ENCODE data around the gene GPR139.

Gene GPR139

DNA sequence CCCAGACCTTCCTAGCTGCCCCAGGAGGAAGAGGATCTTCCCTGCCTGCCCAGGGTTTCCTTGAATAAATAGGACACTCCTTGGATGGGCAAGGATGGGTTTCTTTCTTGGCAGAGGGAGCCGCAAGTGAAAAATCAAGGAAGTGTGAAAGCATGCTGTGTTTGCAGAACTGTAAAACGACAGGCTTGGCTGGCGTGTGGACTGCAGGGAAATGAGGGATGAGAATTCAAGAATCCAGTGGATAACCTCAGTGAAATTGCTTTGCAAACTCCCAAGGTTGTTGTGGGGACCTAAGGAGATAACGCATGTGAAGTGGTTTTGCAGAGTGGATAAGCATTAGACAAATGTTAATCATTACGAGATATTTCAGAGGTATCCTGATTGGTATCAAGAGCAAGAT, 20.4 kb downstream of the GPR139 start:
- DNase-seq (ENCODE audit: low spot score): no peak

DNA sequence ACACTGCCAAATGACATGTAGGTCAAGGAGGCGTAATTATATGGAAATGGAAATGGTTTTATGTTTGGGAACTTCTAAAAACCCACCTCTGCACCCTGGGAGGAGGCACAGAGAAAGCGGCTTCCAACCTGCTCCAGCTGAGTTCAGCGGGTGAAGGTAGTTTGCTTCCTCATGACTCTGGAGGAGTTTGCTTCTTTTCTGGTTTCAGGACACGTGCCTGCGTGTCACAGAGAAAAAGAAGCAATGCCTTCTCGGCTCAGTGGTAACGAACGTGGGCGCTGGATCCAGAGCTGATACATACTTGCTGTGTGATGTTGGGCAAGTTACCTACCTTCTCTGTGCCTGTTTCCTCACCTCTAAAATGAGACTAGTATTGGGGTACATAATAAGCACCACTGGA, 22.1 kb downstream of the GPR139 start:
- DNase-seq (ENCODE audit: low spot score): no peak

GRCh38 chr16:20051147-20051546, 22.5 kb downstream of the GPR139 start:
- no peak for DNase-seq (ENCODE audit: low spot score)

GRCh38 chr16:20049831-20050230, 23.9 kb downstream of the GPR139 start:
- DNase-seq (ENCODE audit: low spot score): no peak

- DNase-seq (ENCODE audit: low spot score): no peak
These were observed 27.8 kb downstream of the GPR139 start for GRCh38 chr16:20045886-20046285.

GRCh38 chr16:20042848-20043247, 30.8 kb downstream of the GPR139 start:
- no peak for DNase-seq (ENCODE audit: low spot score)

DNA sequence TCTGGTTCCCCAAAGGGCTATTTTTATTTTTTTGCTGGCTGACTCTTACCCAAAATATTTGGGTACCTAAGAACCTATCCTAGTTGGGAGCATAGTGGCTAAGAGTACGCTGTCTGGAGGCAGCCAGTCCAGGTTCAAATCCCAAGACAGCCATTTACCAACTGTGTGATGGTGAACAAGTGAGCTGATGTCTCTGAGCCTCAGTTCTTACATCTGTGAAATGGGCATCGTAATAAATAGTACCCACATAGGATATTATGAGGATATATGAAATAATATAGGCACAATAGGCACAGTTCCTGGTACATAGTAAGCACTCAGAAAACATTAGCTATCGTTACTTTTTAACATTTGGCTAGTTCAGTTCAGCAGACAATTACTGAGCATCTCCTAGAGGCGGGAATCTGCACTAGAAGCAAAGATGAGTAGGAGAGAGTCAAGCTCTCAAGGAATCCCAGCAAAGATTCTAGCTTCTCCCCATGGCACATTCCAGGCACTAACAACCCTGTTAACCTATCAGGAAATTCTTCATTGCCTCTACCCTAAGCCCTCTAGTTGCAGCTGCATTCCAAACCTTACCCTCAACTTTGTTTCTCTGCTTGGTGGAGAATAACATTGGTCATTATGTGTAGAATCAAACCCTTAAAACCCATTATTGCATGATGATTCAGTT, 31.6 kb downstream of the GPR139 start:
- no peak for DNase-seq (ENCODE audit: low spot score)

DNA sequence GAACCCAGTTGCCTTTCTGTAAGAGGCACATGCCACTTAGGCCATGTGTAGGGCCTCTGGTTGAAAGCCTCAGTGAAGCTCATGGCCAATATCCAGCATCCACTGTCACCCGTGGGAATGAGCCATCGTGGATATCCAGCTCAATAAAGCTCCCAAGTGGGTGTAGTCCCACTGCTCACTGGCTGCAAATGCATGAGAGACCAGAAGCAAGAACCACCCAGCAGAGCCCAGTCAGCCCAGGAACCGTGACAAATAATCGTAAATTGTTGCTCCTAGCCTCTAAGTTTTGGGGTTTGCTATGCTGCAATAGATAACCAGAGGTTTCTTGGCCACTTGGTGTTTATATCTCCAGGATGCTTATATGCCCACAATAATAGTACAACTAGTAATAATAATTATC, 33.7 kb downstream of the GPR139 start:
- no peak for DNase-seq (ENCODE audit: low spot score)

GRCh38 chr16:20029611-20030010, 44.1 kb downstream of the GPR139 start:
- no peak for DNase-seq (ENCODE audit: low spot score)

DNA sequence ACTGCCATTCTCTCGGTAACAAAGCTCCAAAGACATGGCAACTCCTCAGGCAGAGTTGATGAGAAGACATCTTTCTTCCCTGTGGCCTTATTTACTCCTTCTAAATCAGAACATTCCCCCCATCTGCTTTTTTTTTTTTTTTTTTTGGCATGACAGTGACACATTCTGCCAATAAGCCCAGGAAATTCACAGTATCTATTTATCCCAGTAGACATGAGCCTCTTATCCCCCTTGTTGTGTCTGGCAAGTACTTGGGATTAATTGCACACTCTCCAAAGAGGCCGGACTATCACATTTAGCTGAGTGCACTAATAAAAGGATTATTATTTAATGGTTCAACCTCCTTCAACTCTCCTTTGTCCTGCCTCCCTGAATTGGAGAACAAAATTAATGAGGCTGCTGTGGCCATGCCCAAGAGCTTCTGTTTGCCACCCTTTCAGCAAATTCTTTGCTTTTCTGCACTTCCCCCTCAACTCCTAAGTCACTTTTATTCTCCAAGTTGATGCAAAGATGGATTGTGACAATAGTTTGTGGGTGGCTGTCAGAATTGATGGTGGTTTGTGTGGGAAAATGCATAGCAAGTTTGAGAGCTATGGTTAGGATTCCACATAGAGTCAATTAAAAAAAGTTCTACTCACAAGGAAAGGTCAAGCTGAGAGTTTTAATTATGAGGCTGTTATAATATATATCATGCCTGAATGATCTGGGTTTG, 47.2 kb downstream of the GPR139 start:
- no peak for DNase-seq (ENCODE audit: low spot score)

DNA sequence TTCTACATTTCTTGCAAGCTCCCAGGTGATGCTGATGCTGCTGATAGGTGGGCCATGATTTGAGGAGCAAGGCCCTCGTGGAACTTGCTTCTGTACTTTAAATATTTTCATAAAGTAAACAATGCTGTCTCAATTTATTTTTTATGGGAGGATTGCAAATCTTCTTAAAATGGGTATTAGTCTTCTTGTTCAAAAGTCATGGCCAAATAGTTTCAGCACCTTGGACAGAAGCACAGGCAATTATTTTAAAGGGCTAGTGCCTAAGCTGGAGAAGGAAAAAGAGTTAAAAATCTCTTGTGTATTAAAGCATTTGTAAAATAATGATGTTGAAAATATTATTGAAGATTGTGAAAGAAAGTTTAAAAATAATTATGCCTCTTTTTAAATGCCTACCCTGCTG, 50.5 kb downstream of the GPR139 start:
- no peak for DNase-seq (ENCODE audit: low spot score)

GRCh38 chr16:20020976-20021375, 52.7 kb downstream of the GPR139 start:
- no peak for DNase-seq (ENCODE audit: low spot score)

GRCh38 chr16:20020083-20020482, 53.6 kb downstream of the GPR139 start:
- DNase-seq (ENCODE audit: low spot score): no peak

DNA sequence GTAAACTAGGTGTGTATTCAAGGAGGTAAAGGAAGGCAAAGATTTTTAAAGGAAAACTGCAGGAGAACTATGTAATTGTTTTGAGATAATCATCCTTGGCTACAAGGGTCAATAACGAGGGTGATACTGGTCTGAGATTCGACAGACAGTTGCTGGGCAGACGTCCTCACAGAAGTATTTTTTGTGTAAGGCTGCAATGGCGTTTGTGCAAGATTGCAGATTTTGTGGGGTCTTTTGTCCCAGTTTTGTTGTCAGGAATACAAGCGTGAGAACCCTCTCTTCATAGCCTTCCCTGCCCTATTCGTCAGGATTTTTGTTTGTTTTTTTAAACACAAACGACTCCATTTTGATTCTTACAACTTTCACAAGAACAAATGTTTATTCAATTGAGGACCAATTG, 57.5 kb downstream of the GPR139 start:
- no peak for DNase-seq (ENCODE audit: low spot score)

- peak; percentile 36 for DNase-seq (ENCODE audit: low spot score)
These were observed 68.8 kb downstream of the GPR139 start for GRCh38 chr16:20004931-20005330.

DNA sequence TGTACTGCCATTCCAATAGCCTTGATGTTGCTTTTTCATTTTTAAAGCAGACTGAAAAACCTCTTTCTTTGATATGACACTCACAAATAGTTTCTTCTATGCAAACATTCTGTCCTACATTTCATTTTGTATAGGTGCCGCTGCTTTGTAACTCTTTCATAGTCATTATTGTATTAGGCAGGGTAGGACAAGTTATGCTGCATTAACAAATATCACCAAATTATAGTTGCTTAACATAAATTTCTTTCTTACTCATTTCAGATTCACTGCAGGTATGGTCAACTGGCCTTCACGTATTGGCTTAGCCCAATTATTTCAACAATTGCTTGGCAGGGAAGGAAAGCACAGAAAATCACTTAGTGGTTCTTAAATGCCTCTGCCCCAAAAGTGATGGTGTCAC, 70.8 kb downstream of the GPR139 start:
- DNase-seq (ENCODE audit: low spot score): no peak

- no peak for DNase-seq (ENCODE audit: low spot score)
These were observed 71.6 kb downstream of the GPR139 start for GRCh38 chr16:20001856-20002707.

DNA sequence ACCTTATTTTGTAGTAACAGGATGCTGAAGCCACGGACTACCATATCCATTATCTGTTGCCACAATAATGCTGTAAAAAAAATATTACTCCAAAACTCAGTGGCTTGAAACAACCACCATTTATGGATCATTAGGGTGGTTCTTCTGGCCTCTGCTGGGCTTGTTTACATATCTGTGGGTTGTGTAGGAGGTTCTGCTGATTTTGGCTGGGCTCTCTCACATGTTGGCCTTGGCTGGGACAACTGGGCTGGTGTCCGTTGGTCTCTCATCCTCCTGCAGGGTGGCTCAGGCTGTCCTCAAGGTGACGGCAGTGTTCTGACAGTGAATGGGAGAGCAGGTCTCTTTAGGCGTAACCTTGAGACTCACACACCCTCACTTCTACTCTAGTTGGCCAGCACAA, 76.0 kb downstream of the GPR139 start:
- DNase-seq (ENCODE audit: low spot score): no peak

GRCh38 chr16:19997264-19997663, 76.4 kb downstream of the GPR139 start:
- no peak for DNase-seq (ENCODE audit: low spot score)

DNA sequence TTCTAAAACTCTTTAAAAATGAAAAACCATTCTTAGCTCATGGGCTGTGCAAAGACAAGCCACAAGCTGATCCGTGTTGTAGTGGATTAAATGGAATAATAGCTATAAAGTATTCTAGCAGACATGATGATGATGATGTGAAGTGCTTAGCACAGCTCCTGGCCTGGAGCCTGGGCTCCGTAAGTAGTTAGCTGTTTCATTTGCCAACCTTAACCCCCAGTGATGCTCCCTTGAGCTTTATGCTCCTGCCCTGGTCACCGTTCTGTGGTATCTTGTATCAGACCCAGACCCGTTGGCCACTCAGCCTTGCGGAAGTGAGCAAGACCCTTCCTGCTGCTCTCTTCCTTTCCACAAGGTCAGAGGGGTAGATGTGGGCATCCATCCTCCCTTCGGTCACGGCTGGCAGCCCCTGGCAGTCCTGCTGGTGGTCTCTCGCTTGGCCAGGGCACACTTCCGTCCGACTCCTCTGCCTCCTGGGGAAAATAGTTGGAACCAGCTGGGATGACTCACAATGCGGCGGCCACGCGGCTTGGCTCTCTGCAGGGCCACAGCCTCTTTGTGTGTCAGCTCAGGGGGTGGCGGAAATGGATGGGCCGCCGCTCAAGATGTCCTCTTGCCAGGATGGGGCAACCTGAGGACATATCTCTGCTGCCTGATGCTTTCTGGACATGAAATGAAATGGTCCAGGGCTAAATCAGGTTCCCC, 79.1 kb downstream of the GPR139 start:
- DNase-seq (ENCODE audit: low spot score): no peak

- peak; percentile 19 for DNase-seq (ENCODE audit: low spot score)
These were observed 82.1 kb downstream of the GPR139 start for GRCh38 chr16:19991614-19992013.

DNA sequence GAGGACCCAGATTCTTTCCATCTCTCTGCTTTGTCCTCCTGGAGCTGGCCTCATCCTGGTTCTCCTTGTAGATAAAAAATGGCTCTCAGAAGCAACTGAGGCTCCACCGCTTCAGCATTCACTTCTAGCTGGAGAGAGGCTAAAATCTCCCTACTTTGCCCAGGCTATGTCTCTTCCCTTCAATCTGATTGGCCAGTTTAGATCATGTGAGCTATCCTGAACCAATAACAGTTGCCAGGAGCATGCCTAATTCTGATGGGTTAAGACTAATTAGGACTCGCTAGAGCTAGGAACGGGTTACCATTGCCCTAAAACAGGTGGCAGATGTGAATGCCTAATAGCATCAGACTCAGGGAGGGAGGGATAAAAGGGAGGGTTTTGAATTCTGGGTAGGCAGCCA, 89.6 kb downstream of the GPR139 start:
- no peak for DNase-seq (ENCODE audit: low spot score)

Data from HuH-7 (cell line).